Fibroblast of lung (primary cell): Measurements from ENCODE around the gene BTLA. TPM values are rescaled to one million over a fixed set of nuclear protein-coding genes. Genes with fewer than 3 reads are reported as not detected.
"Not testable (repeated sequence)": the region's sequence is repeated elsewhere in the genome, so short reads cannot be mapped to it uniquely, and the experiment has no call there.

ENCODE experiments used
- DNase-seq, 2 donors: peaks; one replicate each; pipeline versions ENCODE4 v3.0.0 to v3.0.0-alpha.2; 2010; ENCODE audit warnings: low read depth in 2 of 2
- H2AFZ ChIP-seq: 2 replicates; pipeline ENCODE4 v1.5.1; 2012; ENCODE audit warnings: low read length, control low read depth, inconsistent platforms
- H3K27ac ChIP-seq: 2 replicates; pipeline ENCODE4 v1.5.1; 2011; ENCODE audit warnings: low read length, control low read depth; ENCODE audit not compliant: insufficient read depth
- H3K27me3 ChIP-seq: 2 replicates; pipeline ENCODE4 v1.5.1; 2011; ENCODE audit warnings: mild to moderate bottlenecking, low read length; ENCODE audit not compliant: control insufficient read depth, insufficient read depth
- H3K36me3 ChIP-seq: 2 replicates; pipeline ENCODE4 v1.5.1; 2011; ENCODE audit warnings: low read length; ENCODE audit not compliant: control insufficient read depth, insufficient read depth
- H3K4me1 ChIP-seq: 2 replicates; pipeline ENCODE4 v1.5.1; 2011; ENCODE audit warnings: low read length; ENCODE audit not compliant: control insufficient read depth, insufficient read depth; ENCODE audit errors: extremely low read depth
- H3K4me2 ChIP-seq: 2 replicates; pipeline ENCODE4 v1.5.1; 2011; ENCODE audit warnings: low read length, control low read depth; ENCODE audit not compliant: insufficient read depth; ENCODE audit errors: extremely low read depth
- H3K4me3 ChIP-seq, 4 experiments: fragments of 200-600 bp in 1 of 4; sonication (generic) in 1 of 4; replicated peaks in 1 of 4; 2 replicates each; pipeline ENCODE4 v1.5.1; 2011 to 2016; ENCODE audit warnings: low read length in 4 of 4, low read depth in 3 of 4, mild to moderate bottlenecking in 3 of 4, control low read depth in 2 of 4, inconsistent platforms in 1 of 4, mixed read lengths in 1 of 4; ENCODE audit not compliant: insufficient read depth in 1 of 4; ENCODE audit errors: control extremely low read depth in 1 of 4
- H3K79me2 ChIP-seq: 2 replicates; pipeline ENCODE4 v1.5.1; 2012; ENCODE audit warnings: mild to moderate bottlenecking, low read length, inconsistent platforms; ENCODE audit not compliant: control insufficient read depth, insufficient read depth
- H3K9ac ChIP-seq: 2 replicates; pipeline ENCODE4 v1.5.1; 2011; ENCODE audit warnings: mild to moderate bottlenecking, low read length, control low read depth; ENCODE audit not compliant: insufficient read depth
- H3K9me3 ChIP-seq: 2 replicates; pipeline ENCODE4 v1.5.1; 2012; ENCODE audit warnings: low read depth, low read length; ENCODE audit not compliant: control insufficient read depth, insufficient read depth
- H4K20me1 ChIP-seq: 2 replicates; pipeline ENCODE4 v1.5.1; 2011; ENCODE audit warnings: low read length; ENCODE audit not compliant: control insufficient read depth, insufficient read depth; ENCODE audit errors: extremely low read depth
- EZH2 ChIP-seq: IDR thresholded peaks from 2 replicates; pipeline ENCODE4 v1.5.1; 2012; ENCODE audit warnings: low read length, control low read depth, mild to moderate bottlenecking; ENCODE audit errors: missing control alignments
- polyA plus RNA-seq, 2 donors: library from polyadenylated mRNA; depleted of rRNA in 1 of 2; stranded (reverse) in 1 of 2; unstranded in 1 of 2; fragments of >200 nt; gene quantifications; 2 replicates each; pipeline ENCODE4 v1.2.1, GENCODE V29; 2011 to 2012; ENCODE audit warnings: missing spikeins in 1 of 2
- total RNA-seq: library from RNA; depleted of rRNA; stranded (reverse); fragments of >200 nt; gene quantifications from 2 replicates; pipeline ENCODE4 v1.2.1, GENCODE V29; 2014
- TF ChIP-seq, protein P1 (sequence below), 2 donors: IDR thresholded peaks in 1 of 2; conservative IDR thresholded peaks in 1 of 2; 1 replicate in 1 of 2; 2 replicates in 1 of 2; pipeline ENCODE4 v1.5.1; 2011 to 2012; ENCODE audit warnings: low read length in 2 of 2, control low read depth in 1 of 2, inconsistent platforms in 1 of 2, low read depth in 1 of 2, mild to moderate bottlenecking in 1 of 2

The BTLA gene
- total and polyA plus RNA-seq, 2 donors (not counting 1 experiment from before 2014, with no cell fraction given), result under 0.01 TPM; not detected in 1

DNA sequence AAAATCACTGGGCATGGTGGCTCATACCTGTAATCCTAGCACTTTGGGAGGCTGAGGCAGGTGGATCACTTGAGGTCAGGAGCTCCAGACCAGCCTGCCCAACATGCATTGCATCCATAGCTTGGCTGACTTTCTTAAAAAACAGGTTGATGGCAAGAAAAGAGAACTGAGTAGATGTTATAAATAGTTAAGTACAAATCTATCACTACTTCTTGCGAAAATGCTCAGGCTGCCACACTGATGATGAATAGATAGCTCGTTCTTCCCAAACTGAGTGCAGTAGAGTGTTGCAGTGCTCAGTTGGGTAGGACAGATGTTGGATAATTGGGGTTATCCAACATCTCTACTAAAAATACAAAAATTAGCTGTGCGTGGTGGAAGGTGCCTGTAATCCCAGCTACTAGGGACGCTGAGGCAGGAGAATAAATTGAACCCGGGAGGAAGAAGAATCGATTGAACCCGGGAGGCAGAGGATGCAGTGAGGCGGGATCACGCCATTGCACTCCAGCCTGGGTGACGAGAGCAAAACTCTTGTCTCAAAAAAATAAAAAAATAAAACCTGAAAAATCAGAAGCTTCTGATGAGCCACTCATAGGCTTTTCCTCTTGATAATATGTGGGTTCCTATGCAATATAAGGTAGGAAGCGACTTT is 1.2 kb downstream of the BTLA start:
- no peaks in the 10 kb centered on the region for H3K9me3 ChIP-seq
- H3K27ac ChIP-seq, result no peak overlapping the region
- no peak overlapping the region for H3K4me3 ChIP-seq
- H3K4me1 ChIP-seq, result no peaks in the 10 kb centered on the region
- H3K4me2 ChIP-seq, result no peak overlapping the region
- H4K20me1 ChIP-seq, result no peaks in the 10 kb centered on the region
- no peaks in the 10 kb centered on the region for H3K36me3 ChIP-seq
- no peaks in the 10 kb centered on the region for H3K79me2 ChIP-seq
- no peak for DNase-seq
- no peak overlapping the region for H3K9ac ChIP-seq
- H3K27me3 ChIP-seq, result no peaks in the 10 kb centered on the region
- H2AFZ ChIP-seq, result no peak overlapping the region
- TF ChIP-seq EZH2, result no peak

DNA sequence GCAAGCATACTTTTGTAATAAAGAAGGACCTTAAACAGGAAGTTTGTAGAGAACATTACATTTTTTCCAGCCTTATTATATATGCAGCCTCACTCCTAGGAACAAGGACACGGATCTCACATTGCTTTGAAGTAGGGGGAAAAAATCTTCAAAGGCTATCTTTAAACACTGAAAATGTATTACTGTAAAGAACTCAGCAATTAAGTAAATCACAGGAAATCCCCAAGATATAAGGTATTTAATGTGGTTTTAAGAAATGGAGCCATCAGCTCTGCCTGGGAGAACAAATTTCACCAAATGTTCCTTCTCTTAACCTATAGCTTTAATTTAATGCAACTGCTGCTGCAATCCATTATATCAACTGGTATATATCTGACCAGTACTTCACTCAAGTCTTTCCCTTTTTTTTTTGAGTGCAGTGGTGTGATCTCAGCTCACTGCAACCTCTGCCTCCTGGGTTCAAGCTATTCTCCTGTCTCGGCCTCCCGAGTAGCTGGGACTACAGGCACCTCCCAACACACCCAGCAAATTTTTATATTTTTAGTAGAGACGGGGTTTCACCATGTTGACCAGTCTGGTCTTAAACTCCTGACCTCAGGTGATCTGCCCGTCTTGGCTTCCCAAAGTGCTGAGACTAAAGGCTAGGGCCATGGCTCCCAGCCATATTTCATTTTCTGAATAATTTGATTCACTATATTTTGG is 2.8 kb downstream of the BTLA start:
- no peaks in the 10 kb centered on the region for H3K27me3 ChIP-seq
- no peak overlapping the region for H2AFZ ChIP-seq
- H3K27ac ChIP-seq, result no peak overlapping the region
- no peaks in the 10 kb centered on the region for H3K36me3 ChIP-seq
- H3K9me3 ChIP-seq, result no peaks in the 10 kb centered on the region
- H3K4me2 ChIP-seq, result no peak overlapping the region
- no peaks in the 10 kb centered on the region for H4K20me1 ChIP-seq
- H3K79me2 ChIP-seq, result no peaks in the 10 kb centered on the region
- TF ChIP-seq EZH2, result no peak
- TF ChIP-seq, protein P1, sequence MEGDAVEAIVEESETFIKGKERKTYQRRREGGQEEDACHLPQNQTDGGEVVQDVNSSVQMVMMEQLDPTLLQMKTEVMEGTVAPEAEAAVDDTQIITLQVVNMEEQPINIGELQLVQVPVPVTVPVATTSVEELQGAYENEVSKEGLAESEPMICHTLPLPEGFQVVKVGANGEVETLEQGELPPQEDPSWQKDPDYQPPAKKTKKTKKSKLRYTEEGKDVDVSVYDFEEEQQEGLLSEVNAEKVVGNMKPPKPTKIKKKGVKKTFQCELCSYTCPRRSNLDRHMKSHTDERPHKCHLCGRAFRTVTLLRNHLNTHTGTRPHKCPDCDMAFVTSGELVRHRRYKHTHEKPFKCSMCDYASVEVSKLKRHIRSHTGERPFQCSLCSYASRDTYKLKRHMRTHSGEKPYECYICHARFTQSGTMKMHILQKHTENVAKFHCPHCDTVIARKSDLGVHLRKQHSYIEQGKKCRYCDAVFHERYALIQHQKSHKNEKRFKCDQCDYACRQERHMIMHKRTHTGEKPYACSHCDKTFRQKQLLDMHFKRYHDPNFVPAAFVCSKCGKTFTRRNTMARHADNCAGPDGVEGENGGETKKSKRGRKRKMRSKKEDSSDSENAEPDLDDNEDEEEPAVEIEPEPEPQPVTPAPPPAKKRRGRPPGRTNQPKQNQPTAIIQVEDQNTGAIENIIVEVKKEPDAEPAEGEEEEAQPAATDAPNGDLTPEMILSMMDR (conservative IDR thresholded peaks at IDR 0.05 in 1 of 2, IDR thresholded peaks at IDR 0.05 in 1 of 2; ENCODE audit: low read depth in 1 of 2, low read length in 2 of 2), result no peak
- no peak overlapping the region for H3K9ac ChIP-seq
- no peaks in the 10 kb centered on the region for H3K4me1 ChIP-seq
- no peak overlapping the region for H3K4me3 ChIP-seq
- no peak for DNase-seq

DNA sequence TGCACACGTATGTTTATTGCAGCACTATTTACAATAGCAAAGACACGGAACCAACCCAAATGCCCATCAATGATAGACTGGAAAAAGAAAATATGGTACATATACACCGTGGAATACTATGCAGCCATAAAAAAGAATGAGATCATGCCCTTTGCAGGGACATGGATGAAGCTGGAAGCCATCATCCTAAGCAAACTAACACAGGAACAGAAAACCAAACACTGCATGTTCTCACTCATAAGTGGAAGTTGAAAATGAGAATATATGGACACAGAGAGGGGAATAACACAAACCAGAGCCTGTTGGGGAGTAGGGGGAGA is 4.9 kb downstream of the BTLA start:
- not testable (repeated sequence) for H3K27ac ChIP-seq, DNase-seq, H4K20me1 ChIP-seq, H2AFZ ChIP-seq, H3K9ac ChIP-seq, H3K4me1 ChIP-seq, H3K27me3 ChIP-seq, H3K36me3 ChIP-seq, H3K4me2 ChIP-seq, H3K9me3 ChIP-seq, H3K4me3 ChIP-seq, H3K79me2 ChIP-seq

DNA sequence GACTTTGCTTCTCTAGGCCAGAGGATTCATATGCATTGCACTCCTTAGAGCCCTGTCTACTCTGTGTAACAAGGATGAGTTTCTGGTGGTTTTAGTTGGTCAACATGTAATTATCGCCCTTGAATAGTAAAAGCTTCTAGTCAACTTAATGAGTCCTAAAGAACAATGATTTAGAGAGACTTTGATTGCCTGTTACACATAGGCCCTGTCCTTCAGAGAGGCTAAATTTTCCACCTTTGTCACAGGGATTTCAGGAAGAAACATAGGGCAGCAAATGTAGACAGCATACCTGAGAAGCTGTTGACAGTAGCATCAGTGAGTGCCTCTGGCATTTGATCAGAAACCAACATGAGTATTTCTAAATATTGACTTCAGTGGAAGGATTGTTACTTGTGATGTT is 7.1 kb downstream of the BTLA start:
- no peaks in the 10 kb centered on the region for H3K4me1 ChIP-seq
- H3K4me2 ChIP-seq, result no peak overlapping the region
- no peak for DNase-seq
- no peaks in the 10 kb centered on the region for H3K36me3 ChIP-seq
- no peak overlapping the region for H3K27ac ChIP-seq
- H3K4me3 ChIP-seq, result no peak overlapping the region
- H2AFZ ChIP-seq, result no peak overlapping the region
- H4K20me1 ChIP-seq, result no peaks in the 10 kb centered on the region
- no peaks in the 10 kb centered on the region for H3K79me2 ChIP-seq
- no peaks in the 10 kb centered on the region for H3K27me3 ChIP-seq
- no peak overlapping the region for H3K9ac ChIP-seq
- TF ChIP-seq, protein P1 (conservative IDR thresholded peaks at IDR 0.05 in 1 of 2, IDR thresholded peaks at IDR 0.05 in 1 of 2; ENCODE audit: low read depth in 1 of 2, low read length in 2 of 2), result no peak
- no peak for TF ChIP-seq EZH2
- H3K9me3 ChIP-seq, result no peaks in the 10 kb centered on the region
